Activated CD4-positive, alpha-beta T cell treated with anti-CD3 and anti-CD28 coated beads, Interleukin-2, Interleukin-4, amounts not matched to agents 100 ng/mL and 50 ng/mL, durations not matched to agents 16 hours and 8 hours (primary cell): ENCODE results near the gene ANTKMT.

Source experiments
- DNase-seq: peaks from one replicate; pipeline ENCODE4 v3.0.0-alpha.2; 2020; ENCODE audit warnings: low spot score

The ANTKMT gene

DNA sequence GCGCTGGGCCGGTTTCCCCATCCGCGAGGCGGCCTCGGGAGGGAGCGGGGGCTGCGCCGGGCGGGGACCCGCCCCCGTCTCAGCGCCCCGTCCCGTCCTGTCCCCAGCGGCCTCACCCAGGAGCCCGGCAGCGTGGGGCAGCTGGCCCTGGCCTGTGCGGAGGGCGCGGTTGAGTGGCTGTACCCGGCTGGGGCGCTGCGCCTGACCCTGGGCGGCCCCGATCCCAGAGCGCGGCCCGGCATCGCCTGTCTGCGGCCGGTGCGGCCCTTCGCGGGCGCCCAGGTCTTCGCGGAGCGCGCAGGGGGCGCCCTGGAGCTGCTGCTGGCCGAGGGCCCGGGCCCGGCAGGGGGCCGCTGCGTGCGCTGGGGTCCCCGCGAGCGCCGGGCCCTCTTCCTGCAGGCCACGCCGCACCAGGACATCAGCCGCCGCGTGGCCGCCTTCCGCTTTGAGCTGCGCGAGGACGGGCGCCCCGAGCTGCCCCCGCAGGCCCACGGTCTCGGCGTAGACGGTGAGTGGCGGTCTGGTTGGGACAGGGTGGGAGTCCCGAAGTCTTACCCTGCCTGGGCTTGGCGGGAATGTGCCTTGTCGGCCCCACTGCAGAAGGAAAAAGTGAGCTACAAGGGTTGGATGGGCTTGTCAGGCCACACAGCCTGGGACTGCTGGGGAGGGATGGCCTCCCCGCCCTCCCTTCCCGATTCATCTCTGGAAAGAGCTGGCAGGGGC, 5.3 kb upstream of the ANTKMT start:
- DNase-seq = no peak

- DNase-seq = no peak
These were observed 4.8 kb upstream of the ANTKMT start for GRCh38 chr16:716200-716568.

- no peak for DNase-seq
These were observed 4.1 kb upstream of the ANTKMT start for GRCh38 chr16:716768-717325.

DNA sequence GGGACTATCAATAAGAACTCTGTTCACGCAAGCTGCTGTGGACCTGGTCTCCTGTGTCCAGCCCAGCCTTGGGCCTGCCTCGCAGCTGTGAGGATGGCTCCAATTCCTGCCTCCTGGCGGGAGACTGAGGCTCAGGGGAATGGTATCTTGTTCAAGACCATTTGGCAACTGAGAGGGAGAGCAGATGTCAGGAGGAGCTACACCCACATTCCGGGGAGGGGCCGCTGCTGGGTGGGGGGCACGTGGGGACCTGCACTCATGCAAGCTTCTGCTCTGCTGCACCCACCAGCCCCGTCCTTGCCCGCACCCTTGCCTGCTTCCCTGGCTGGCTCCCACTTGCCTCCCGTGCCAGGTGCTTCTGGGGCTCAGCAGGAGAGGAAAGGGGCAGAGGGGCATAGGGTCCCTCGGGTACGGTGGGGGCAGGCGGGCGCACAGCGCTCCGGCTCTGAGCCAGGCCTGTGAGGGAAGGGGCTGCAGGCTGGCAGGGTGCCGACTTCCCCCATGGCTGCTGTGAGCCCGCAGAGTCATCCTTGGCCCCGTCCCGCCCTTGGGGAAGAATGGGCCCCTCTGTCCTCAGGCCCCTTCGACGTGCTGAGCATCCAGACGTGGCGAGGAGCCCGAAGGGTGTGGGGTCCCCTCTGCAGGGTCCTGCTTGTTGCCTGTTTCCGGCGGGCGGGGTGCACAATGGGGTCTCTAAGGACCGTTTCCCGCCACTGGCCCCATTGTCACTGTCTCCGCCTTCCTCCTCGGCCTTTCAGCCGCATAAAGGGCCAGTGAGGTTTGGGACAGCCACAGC, 3.3 kb upstream of the ANTKMT start:
- no peak for DNase-seq

DNA sequence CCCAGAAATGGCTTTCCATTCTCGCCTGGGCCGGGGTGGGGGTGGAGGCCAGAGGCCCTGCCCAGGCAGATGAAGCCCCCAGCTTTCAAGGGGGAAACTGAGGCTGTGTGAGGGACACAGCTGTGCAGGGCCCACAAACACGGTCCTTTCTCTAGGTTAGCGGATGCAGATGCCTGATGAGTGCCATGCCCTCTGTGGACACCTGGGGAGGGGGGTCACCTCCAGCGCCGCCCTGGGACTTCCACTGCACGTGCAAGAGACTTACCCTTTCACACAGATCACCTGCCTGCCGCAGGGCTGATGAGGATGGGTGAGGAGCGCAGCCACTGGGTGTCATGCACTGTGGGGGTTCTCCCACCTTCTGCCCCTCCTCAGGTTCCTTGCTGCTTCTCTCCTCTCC, 2.6 kb upstream of the ANTKMT start:
- DNase-seq = no peak

- no peak for DNase-seq
These were observed 2.0 kb upstream of the ANTKMT start for GRCh38 chr16:718922-719321.

DNA sequence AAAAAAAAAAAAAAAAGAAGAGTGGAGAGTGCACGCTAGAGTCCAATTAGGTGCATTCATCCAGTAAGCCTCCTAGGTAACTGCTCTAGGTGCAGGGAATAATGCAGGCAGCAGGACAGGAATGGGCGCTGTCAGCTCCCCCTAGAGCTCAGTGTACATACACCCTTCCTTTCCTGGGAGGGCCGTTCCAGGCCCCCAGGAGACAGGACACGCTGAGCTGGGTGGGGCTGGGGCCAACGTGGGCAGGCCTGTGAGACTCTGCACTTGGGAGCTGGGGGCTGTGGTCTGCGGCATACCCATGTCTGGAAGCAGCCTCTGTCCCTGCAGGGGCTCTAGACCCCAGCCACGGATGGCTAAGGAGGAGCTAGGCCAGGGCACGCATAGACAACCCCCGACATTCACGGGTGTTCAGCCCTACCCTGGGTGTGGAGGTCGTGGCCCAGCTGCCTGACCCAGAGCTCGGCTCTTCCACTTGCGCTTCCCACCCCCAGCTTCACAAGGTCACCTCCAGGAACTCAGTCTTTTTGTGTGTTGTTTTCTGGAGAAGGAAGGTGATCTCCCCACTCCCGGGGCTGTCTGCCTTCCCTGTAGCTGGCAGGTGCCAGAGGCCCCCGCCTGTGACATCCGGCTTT, 1.0 kb upstream of the ANTKMT start:
- no peak for DNase-seq

DNA sequence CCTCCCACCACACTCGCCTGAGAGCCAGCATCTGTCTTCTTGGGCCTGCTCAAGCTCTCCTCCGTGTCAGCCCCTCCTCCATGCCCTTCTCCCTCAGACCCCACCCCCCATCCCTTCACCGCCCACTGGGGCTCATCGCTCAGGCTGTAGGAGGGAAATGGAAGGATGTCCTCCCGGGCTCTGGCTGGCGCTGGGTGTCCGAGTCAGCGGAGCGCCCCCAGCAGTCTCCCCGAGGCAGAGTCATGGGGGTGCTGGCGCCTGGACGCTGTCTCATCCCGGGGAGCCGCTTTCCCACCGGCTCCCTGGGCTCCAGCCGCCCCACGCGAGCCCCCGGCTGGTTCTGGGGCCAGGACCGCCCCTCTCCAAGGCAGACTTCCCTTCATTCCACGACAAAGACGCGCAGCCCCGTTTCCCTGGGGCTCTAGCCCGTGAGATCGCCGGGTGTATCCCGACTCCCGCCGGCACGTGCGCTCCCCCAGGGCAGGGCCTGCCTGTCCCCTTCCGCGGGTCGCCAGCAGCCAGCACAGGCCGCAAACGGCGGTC, 428 bp upstream of the ANTKMT start:
- peak; percentile 56 for DNase-seq

- DNase-seq = no peak
These were observed 1.0 kb downstream of the ANTKMT start for GRCh38 chr16:721765-722540.

DNA sequence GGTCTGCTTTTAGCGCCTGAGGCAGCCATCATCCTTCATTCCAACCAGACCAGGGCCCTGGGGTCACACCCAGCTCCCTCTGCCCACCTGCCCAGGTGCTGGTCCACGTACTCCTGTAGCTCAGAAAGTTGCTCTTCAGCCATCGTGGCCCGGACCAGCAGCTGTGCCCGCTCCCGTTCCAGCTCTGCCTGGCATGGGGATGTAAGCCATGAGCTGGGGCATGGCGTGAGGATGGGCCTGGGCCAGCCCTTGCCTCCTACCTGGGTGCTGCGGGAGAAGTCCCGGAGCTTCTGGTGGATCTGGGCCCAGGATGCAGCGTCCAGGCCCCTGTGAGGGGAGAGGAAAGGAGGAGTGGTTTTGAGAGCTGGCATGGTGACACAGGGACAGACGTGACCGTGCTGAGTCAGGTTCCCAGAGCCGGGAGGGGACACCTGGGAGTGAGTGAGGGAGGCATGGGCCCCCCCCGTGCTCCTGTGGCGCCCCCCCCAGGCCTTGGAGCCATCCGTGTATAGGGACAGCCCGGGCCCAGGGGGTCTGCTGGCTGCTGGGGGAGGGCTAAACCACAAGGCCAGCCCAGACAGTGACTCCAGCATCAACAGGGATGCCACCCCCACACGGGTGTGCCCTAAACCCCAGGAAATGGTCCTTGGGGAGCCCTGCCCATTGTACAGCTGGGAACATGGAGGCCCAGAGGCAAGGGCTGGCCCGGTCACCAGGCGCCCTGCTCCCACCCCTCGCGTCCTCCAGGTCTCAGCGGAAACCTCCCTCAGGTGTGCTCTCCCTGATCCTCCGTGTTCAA, 2.1 kb downstream of the ANTKMT start:
- DNase-seq = no peak

- DNase-seq = no peak
These were observed 2.7 kb downstream of the ANTKMT start for GRCh38 chr16:723695-724094.

GRCh38 chr16:724188-725040, 3.5 kb downstream of the ANTKMT start:
- DNase-seq = no peak

- DNase-seq = no peak
These were observed 4.1 kb downstream of the ANTKMT start for GRCh38 chr16:725041-725376.

GRCh38 chr16:725463-726187, 4.7 kb downstream of the ANTKMT start:
- no peak for DNase-seq

GRCh38 chr16:726188-726437, 5.2 kb downstream of the ANTKMT start:
- no peak for DNase-seq

- peak; percentile 63 for DNase-seq
These were observed 5.7 kb downstream of the ANTKMT start, which contains the start of the genes CCDC78 and HAGHL for GRCh38 chr16:726438-727290. CCDC78 (minus strand) TSS chr16:726443; CDS start chr16:726367, 76 bp downstream. HAGHL (plus strand) TSS chr16:727106; CDS start chr16:727510, 404 bp downstream.

DNA sequence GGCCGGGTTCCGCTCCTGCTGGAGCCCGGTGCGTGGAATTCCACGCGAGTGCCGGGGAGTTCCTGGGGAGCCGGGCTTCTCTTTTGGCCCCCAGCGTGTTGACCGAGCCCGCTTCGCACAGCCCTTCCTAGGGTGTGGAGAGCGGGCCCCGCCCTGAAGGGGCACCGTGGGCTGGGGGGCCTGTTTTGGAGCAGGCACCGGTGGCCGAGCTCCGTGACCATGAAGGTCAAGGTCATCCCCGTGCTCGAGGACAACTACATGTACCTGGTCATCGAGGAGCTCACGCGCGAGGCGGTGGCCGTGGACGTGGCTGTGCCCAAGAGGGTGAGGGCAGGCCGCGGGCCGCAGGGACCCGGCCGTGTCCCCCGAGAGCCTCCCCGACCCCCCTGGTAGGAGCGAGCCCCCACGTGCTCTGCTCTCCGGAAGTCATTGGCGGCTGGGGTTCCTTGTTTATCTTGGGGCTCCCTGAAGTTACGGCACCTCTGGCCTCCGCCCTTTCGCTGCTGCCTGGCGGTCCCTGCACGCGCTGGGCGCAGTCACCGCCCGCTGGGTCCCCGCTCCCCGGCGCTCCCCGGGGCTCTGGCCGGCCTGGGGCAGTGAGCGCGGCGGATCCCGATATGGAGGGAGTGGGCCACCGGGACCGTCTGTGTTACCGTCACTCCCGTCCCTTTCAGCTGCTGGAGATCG, 6.5 kb downstream of the ANTKMT start:
- no peak for DNase-seq
